Effector memory CD4-positive, alpha-beta T cell (primary cell): ENCODE measurements around the gene ELP5.

ENCODE experiments used
- DNase-seq, 3 donors: peaks; one replicate each; pipeline ENCODE4 v3.0.0-alpha.2; 2020
- H3K27ac ChIP-seq: 2 replicates; pipeline ENCODE4 v1.7.0; 2013; ENCODE audit warnings: mild to moderate bottlenecking, low read length, moderate library complexity; ENCODE audit not compliant: insufficient read depth, poor library complexity, severe bottlenecking
- H3K27me3 ChIP-seq: replicated peaks from 2 replicates; pipeline ENCODE4 v1.7.0; 2013; ENCODE audit warnings: mild to moderate bottlenecking, low read length; ENCODE audit not compliant: insufficient read depth, control insufficient read depth, poor library complexity, severe bottlenecking
- H3K36me3 ChIP-seq: 2 replicates; pipeline ENCODE4 v1.7.0; 2013; ENCODE audit warnings: mild to moderate bottlenecking, low read length, moderate library complexity; ENCODE audit not compliant: control insufficient read depth, insufficient read depth
- H3K4me1 ChIP-seq: 2 replicates; pipeline ENCODE4 v1.7.0; 2013; ENCODE audit warnings: low read length, mild to moderate bottlenecking; ENCODE audit not compliant: control insufficient read depth, insufficient read depth, poor library complexity, severe bottlenecking
- H3K4me3 ChIP-seq: 2 replicates; pipeline ENCODE4 v1.7.0; 2013; ENCODE audit warnings: low read length, low read depth, mild to moderate bottlenecking; ENCODE audit not compliant: insufficient read depth, poor library complexity, severe bottlenecking
- H3K9me3 ChIP-seq: 2 replicates; pipeline ENCODE4 v1.7.0; 2013; ENCODE audit warnings: mild to moderate bottlenecking, low read length, moderate library complexity; ENCODE audit not compliant: control insufficient read depth

Gene ELP5

GRCh38 chr17:7236808-7237207, 15.2 kb upstream of the ELP5 start:
- Histone ChIP-seq H3K4me3 (no peak overlapping the region), H3K9me3 (no peaks in the 10 kb centered on the region), H3K27me3 (no peaks in the 10 kb centered on the region), H3K36me3 (peaks cover 21% of the 10 kb centered on the region), H3K4me1 (peaks cover 40% of the 10 kb centered on the region), H3K27ac (peak overlapping the region; percentile 89)
- DNase-seq = no peak

GRCh38 chr17:7237266-7237760, 14.7 kb upstream of the ELP5 start:
- Histone ChIP-seq H3K27ac (peak overlapping the region; percentile 89), H3K4me1 (peaks cover 40% of the 10 kb centered on the region), H3K27me3 (no peaks in the 10 kb centered on the region), H3K4me3 (peak overlapping the region; percentile 95), H3K9me3 (no peaks in the 10 kb centered on the region), H3K36me3 (peaks cover 21% of the 10 kb centered on the region)
- DNase-seq = no peak

- peak overlapping the region; percentile 95 for H3K4me3 ChIP-seq
- H3K36me3 ChIP-seq = peaks cover 21% of the 10 kb centered on the region
- no peaks in the 10 kb centered on the region for H3K9me3 ChIP-seq
- H3K4me1 ChIP-seq = peaks cover 40% of the 10 kb centered on the region
- no peaks in the 10 kb centered on the region for H3K27me3 ChIP-seq
- DNase-seq = peak; percentile 56 to 75 (median 62)
- peak overlapping the region; percentile 89 for H3K27ac ChIP-seq
These were observed 14.1 kb upstream of the ELP5 start for GRCh38 chr17:7237761-7238419.

GRCh38 chr17:7238420-7239090, 13.5 kb upstream of the ELP5 start:
- H3K27ac ChIP-seq = peak overlapping the region; percentile 89
- peak overlapping the region; percentile 95 for H3K4me3 ChIP-seq
- no peaks in the 10 kb centered on the region for H3K9me3 ChIP-seq
- H3K27me3 ChIP-seq = no peaks in the 10 kb centered on the region
- DNase-seq = peak in 1 of 3 donors; percentile 23
- peaks cover 43% of the 10 kb centered on the region for H3K4me1 ChIP-seq
- H3K36me3 ChIP-seq = peaks cover 21% of the 10 kb centered on the region

- peak within 1 kb of the TSS; percentile 89 for H3K27ac ChIP-seq
- H3K4me3 ChIP-seq = peak within 1 kb of the TSS; percentile 95
- peak; percentile 96 to 97 (median 97) for DNase-seq
- no peaks in the 10 kb centered on the region for H3K27me3 ChIP-seq
- H3K4me1 ChIP-seq = peaks cover 40% of the 10 kb centered on the region
- no peaks in the 10 kb centered on the region for H3K9me3 ChIP-seq
- peaks cover 23% of the 10 kb centered on the region for H3K36me3 ChIP-seq
These were observed 12.7 kb upstream of the ELP5 start, which contains the start of gene PHF23 for GRCh38 chr17:7239091-7240027. PHF23 (minus strand) TSS chr17:7239457; CDS start chr17:7239279, 178 bp downstream.

- peaks cover 31% of the 10 kb centered on the region for H3K4me1 ChIP-seq
- H3K27me3 ChIP-seq = no peaks in the 10 kb centered on the region
- no peak overlapping the region for H3K27ac ChIP-seq
- DNase-seq = no peak
- H3K4me3 ChIP-seq = no peak overlapping the region
- peaks cover 29% of the 10 kb centered on the region for H3K36me3 ChIP-seq
- H3K9me3 ChIP-seq = no peaks in the 10 kb centered on the region
These were observed 11.6 kb upstream of the ELP5 start for GRCh38 chr17:7240375-7240774.

- Histone ChIP-seq H3K27me3 (no peaks in the 10 kb centered on the region), H3K4me3 (peak overlapping the region; percentile 88), H3K4me1 (peaks cover 31% of the 10 kb centered on the region), H3K36me3 (peaks cover 29% of the 10 kb centered on the region), H3K9me3 (no peaks in the 10 kb centered on the region), H3K27ac (peak overlapping the region; percentile 94)
- no peak for DNase-seq
These were observed 10.8 kb upstream of the ELP5 start for GRCh38 chr17:7241090-7241733.

- Histone ChIP-seq H3K36me3 (peaks cover 27% of the 10 kb centered on the region), H3K27ac (peak within 1 kb of the TSS; percentile 94), H3K27me3 (no peaks in the 10 kb centered on the region), H3K9me3 (no peaks in the 10 kb centered on the region), H3K4me3 (peak within 1 kb of the TSS; percentile 88), H3K4me1 (peaks cover 31% of the 10 kb centered on the region)
- DNase-seq = peak; percentile 89 to 90 (median 90)
These were observed 10.0 kb upstream of the ELP5 start, which contains the start of gene GABARAP for GRCh38 chr17:7241783-7242716. GABARAP (minus strand) TSS chr17:7242449; CDS start chr17:7242330, 119 bp downstream.
